OCI-LY1 (cell line): ENCODE measurements around the gene HERPUD1.

Experiments
- H2AFZ ChIP-seq: fragments of 200-600 bp; sonication (generic), shearing (Covaris generic); 2 replicates; pipeline ENCODE4 v1.6.0; 2014; ENCODE audit warnings: antibody characterized with exemption, mild to moderate bottlenecking, low read length
- H3F3A ChIP-seq: fragments of 200-600 bp; sonication (generic), shearing (Covaris generic); 2 replicates; pipeline ENCODE4 v1.6.0; 2014; ENCODE audit warnings: mild to moderate bottlenecking, antibody characterized with exemption, low read length, moderate library complexity; ENCODE audit not compliant: insufficient read depth
- H3K27ac ChIP-seq: fragments of 200-600 bp; sonication (generic); 2 replicates; pipeline ENCODE4 v1.5.1; 2014; ENCODE audit warnings: low read length, mixed run types, mild to moderate bottlenecking, low read depth; ENCODE audit not compliant: poor library complexity, severe bottlenecking
- H3K27me3 ChIP-seq: fragments of 200-600 bp; sonication (generic); 2 replicates; pipeline ENCODE4 v1.6.0; 2014; ENCODE audit warnings: antibody characterized with exemption, mild to moderate bottlenecking, low read length, moderate library complexity; ENCODE audit not compliant: insufficient read depth
- H3K36me3 ChIP-seq: fragments of 200-600 bp; sonication (generic); 2 replicates; pipeline ENCODE4 v1.6.1; 2014; ENCODE audit warnings: mild to moderate bottlenecking, antibody characterized with exemption, low read length, moderate library complexity, mixed read lengths; ENCODE audit not compliant: insufficient read depth
- H3K4me1 ChIP-seq: fragments of 200-600 bp; sonication (generic); 2 replicates; pipeline ENCODE4 v1.5.1; 2014; ENCODE audit warnings: mild to moderate bottlenecking, low read length, moderate library complexity; ENCODE audit not compliant: insufficient read depth, severe bottlenecking
- H3K4me2 ChIP-seq: fragments of 200-600 bp; sonication (generic), shearing (Covaris generic); 2 replicates; pipeline ENCODE4 v1.6.1; 2014; ENCODE audit warnings: low read length
- H3K4me3 ChIP-seq: fragments of 200-600 bp; sonication (generic); 2 replicates; pipeline ENCODE4 v1.5.1; 2014; ENCODE audit warnings: low read length, low read depth, mild to moderate bottlenecking, mixed read lengths; ENCODE audit not compliant: poor library complexity, severe bottlenecking
- H3K79me2 ChIP-seq: fragments of 200-600 bp; shearing (Covaris generic); 2 replicates; pipeline ENCODE4 v1.6.1; 2016; ENCODE audit warnings: mixed run types, low read length, mixed read lengths; ENCODE audit not compliant: insufficient read depth
- H3K9ac ChIP-seq: fragments of 200-600 bp; sonication (generic), shearing (Covaris generic); 2 replicates; pipeline ENCODE4 v1.6.1; 2014; ENCODE audit warnings: mild to moderate bottlenecking, low read length, mixed read lengths
- H3K9me2 ChIP-seq: fragments of 200-600 bp; sonication (generic), shearing (Covaris generic); 2 replicates; pipeline ENCODE4 v1.6.1; 2014; ENCODE audit warnings: low read depth, mild to moderate bottlenecking, low read length, mixed read lengths
- H3K9me3 ChIP-seq: fragments of 200-600 bp; shearing (Covaris generic); 2 replicates; pipeline ENCODE4 v1.6.1; 2014; ENCODE audit warnings: low read length, mixed read lengths
- H4K20me1 ChIP-seq: fragments of 200-600 bp; sonication (generic), shearing (Covaris generic); 2 replicates; pipeline ENCODE4 v1.6.0; 2016; ENCODE audit warnings: mild to moderate bottlenecking, low read length; ENCODE audit not compliant: insufficient read depth
- EZH2 ChIP-seq: fragments of 200-600 bp; sonication (generic), shearing (Covaris generic); IDR thresholded peaks from 2 replicates; pipeline ENCODE4 v1.8.0; 2017; ENCODE audit warnings: borderline replicate concordance, mixed run types, mild to moderate bottlenecking, antibody characterized with exemption, low read length, moderate library complexity, mixed read lengths
- TF ChIP-seq, protein P1 (sequence below): fragments of 200-600 bp; sonication (generic), shearing (Covaris generic); IDR thresholded peaks from 2 replicates; pipeline ENCODE4 v1.5.1; 2017; ENCODE audit warnings: mild to moderate bottlenecking, antibody characterized with exemption, low read length, moderate library complexity, mixed read lengths

HERPUD1 gene

DNA sequence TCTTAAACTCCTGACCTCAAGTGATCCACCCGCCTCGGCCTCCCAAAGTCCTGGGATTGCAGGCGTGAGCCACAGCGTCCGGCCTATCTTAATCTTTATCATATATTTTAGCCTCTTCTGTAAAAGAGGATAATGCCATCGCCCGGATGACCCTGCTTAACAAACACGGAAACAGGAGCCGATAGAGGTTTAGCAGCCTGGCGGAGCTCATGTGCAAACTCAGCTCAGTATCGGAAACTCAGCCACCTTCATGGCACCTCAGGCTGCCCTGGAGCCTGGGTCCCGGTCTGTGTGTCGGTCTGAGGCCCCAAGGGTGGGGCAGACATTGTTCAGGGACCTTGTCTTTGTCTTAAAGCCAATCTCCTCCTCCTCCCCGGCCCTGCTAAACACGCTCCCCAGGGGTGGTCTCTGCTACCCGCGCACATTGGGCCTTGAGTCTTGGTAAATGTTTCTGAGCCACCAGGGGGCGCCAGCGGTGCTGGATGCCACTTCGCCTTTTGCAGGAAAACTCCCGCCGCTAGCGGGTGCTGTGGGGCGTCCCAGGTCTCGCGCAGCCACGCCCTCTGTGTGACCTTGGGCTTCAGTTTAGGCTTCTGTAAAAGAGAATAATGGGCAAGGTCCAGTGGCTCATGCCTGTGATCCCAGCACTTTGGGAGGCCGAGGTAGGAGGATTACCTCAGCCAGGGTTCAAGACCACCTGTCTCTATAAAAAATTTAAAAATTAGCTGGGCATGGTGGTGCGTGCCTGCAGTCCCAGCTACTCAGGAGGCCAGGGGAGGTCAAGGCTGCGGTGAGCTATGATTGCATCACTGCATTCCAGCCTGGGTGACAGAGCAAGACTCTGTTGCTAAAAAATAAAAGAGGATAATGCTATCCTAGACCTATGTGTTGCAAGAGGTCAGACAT, 32.6 kb downstream of the HERPUD1 start:
- Histone ChIP-seq H3K4me2 (peak overlapping the region; percentile 62), H2AFZ (no peak overlapping the region), H3K79me2 (no peaks in the 10 kb centered on the region), H3K9me3 (no peaks in the 10 kb centered on the region), H3K4me3 (no peak overlapping the region), H3K9me2 (no peaks in the 10 kb centered on the region), H3K27me3 (peaks cover 5% of the 10 kb centered on the region; the same call in 1 of the 2 replicates), H3K4me1 (peaks cover 3% of the 10 kb centered on the region), H3K9ac (0 out of 2 replicates have a peak overlapping the region, but pooled peaks have one; percentile 41), H3F3A (no peaks in the 10 kb centered on the region), H3K27ac (no peak overlapping the region), H4K20me1 (no peaks in the 10 kb centered on the region), H3K36me3 (no peaks in the 10 kb centered on the region)
- TF ChIP-seq, protein P1, sequence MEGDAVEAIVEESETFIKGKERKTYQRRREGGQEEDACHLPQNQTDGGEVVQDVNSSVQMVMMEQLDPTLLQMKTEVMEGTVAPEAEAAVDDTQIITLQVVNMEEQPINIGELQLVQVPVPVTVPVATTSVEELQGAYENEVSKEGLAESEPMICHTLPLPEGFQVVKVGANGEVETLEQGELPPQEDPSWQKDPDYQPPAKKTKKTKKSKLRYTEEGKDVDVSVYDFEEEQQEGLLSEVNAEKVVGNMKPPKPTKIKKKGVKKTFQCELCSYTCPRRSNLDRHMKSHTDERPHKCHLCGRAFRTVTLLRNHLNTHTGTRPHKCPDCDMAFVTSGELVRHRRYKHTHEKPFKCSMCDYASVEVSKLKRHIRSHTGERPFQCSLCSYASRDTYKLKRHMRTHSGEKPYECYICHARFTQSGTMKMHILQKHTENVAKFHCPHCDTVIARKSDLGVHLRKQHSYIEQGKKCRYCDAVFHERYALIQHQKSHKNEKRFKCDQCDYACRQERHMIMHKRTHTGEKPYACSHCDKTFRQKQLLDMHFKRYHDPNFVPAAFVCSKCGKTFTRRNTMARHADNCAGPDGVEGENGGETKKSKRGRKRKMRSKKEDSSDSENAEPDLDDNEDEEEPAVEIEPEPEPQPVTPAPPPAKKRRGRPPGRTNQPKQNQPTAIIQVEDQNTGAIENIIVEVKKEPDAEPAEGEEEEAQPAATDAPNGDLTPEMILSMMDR = peak; percentile 100
- TF ChIP-seq EZH2 = no peak

DNA sequence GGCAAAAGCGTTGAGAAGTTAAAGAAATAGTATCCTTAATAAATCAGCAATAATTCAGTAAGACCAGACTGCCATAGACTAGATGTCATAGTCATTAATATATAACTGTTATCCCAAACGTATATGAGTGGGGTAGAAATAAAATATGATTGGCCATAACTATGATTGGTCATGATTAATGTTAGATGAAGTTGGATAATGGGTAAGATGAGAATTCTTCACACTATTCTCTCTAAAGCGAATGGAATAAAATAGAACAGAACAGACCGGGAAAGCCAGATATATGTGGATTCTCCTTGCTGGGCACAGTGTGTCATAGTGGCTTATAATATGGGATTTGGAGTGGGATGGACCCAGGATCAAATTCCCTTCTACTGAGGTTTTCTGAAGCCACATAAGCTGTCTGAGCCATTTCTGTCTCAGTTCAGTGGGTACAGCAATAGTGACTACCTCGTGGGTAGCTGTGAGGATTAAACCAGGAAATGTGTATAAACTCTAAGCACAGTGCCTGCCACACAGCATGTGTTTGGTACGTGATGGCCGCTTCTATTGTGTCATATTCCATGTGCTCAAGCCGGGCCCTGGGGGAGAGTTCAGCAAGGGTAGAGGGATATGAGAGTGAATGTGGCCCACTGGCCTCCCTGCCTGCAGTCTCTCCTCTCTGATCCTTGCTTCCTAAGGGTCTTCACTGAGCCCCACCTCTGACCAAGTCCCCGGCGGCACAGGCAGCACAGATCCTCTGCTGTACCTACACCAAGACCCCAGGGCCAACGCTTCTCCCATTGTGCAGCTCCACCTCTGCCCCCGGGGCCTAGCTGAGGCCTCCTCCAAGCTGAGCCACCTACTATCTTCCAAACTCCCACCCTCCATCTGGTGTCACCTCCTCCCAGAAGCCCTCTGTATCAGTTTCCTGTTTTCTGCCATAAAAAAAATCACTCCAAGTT, 33.5 kb downstream of the HERPUD1 start:
- no peak overlapping the region for H3K9ac ChIP-seq
- H2AFZ ChIP-seq = no peak overlapping the region
- H3K4me2 ChIP-seq = no peak overlapping the region
- no peaks in the 10 kb centered on the region for H3K79me2 ChIP-seq
- TF ChIP-seq EZH2 = no peak
- TF ChIP-seq, protein P1 = no peak
- no peaks in the 10 kb centered on the region for H3K9me3 ChIP-seq
- H3K4me3 ChIP-seq = no peak overlapping the region
- no peaks in the 10 kb centered on the region for H4K20me1 ChIP-seq
- H3K9me2 ChIP-seq = no peaks in the 10 kb centered on the region
- H3F3A ChIP-seq = no peaks in the 10 kb centered on the region
- H3K36me3 ChIP-seq = no peaks in the 10 kb centered on the region
- peaks cover 5% of the 10 kb centered on the region; the same call in 1 of the 2 replicates for H3K27me3 ChIP-seq
- H3K27ac ChIP-seq = no peak overlapping the region
- H3K4me1 ChIP-seq = peaks cover 3% of the 10 kb centered on the region

DNA sequence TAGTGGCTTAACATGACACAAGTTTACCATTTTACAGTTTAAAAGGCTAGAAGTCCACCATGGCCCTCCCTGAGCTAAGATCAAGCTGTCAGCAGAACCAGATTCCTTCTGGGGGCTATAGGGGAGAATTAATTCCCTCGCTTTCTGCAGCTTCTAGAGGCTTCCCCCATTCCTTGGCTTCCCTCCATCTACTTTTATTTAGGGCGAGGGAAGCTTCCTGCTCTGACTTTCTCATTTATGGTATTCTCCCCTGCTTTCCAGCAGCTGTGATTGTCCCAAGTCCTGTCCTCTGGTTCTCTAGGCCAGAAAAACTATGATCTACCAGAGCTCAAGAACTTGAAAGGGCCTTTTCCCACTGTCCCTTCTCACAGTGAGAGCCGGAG, 34.1 kb downstream of the HERPUD1 start:
- Histone ChIP-seq H2AFZ (no peak overlapping the region), H3K4me1 (peaks cover 3% of the 10 kb centered on the region), H3F3A (no peaks in the 10 kb centered on the region), H3K9ac (no peak overlapping the region), H3K79me2 (no peaks in the 10 kb centered on the region), H3K27me3 (no peaks in the 10 kb centered on the region), H3K4me3 (no peak overlapping the region), H3K9me3 (no peaks in the 10 kb centered on the region), H4K20me1 (no peaks in the 10 kb centered on the region), H3K4me2 (no peak overlapping the region), H3K36me3 (no peaks in the 10 kb centered on the region), H3K27ac (no peak overlapping the region), H3K9me2 (no peaks in the 10 kb centered on the region)
- TF ChIP-seq, protein P1 = no peak
- TF ChIP-seq EZH2 = no peak
